Measurements from ENCODE around the gene ZNF202. TPM values are rescaled to one million over a fixed set of nuclear protein-coding genes. Genes with fewer than 3 reads are reported as not detected.

ZNF202 gene
- total and polyA plus RNA-seq, 2 of the 13 experiments (the other 11 are each of a cell fraction or from before 2014, with no cell fraction given) = 7.7 to 7.9 TPM

GRCh38 chr11:123755344-123755743, 13.9 kb upstream of the ZNF202 start:
- no peaks in the 10 kb centered on the region for H3K27me3 ChIP-seq (ENCODE audit: control insufficient read depth in 1 of 2, insufficient read depth in 2 of 2, low read length in 2 of 2)
- H4K20me1 ChIP-seq (ENCODE audit: insufficient read depth, low read length) = no peaks in the 10 kb centered on the region
- no peaks in the 10 kb centered on the region for H3K4me1 ChIP-seq (ENCODE audit: insufficient read depth, low read length)
- in situ Hi-C loops (cut with HindIII; ENCODE audit: extremely low pct_ligation_motif_present, low pct_unique_long_range_greater_than_20kb) (no loop called here), intact Hi-C loops (cut with micrococcal nuclease; ENCODE audit: unreplicated experiment) (no loop called here)
- ATAC-seq (no peak), DNase-seq (ENCODE audit: low spot score) (no peak), FAIRE-seq (no peak)
- no peak overlapping the region for H3K9ac ChIP-seq (ENCODE audit: insufficient read depth, low read depth, low read length)
- no peaks in the 10 kb centered on the region for H3K9me3 ChIP-seq (ENCODE audit: low read length)
- no peak overlapping the region for H3K4me2 ChIP-seq (ENCODE audit: low read depth, low read length)
- CTCF ChIA-PET (ENCODE audit: low intra/inter-chr PET ratio, low total read pairs) = no interaction called here
- BruUV-seq (replicated peaks) = no TSS peak
- TF ChIP-seq ZNF446 (CRISPR knock-in tag; IDR thresholded peaks at IDR 0.05) = no peak
- TF ChIP-seq ZBTB34 (CRISPR knock-in tag; IDR thresholded peaks at IDR 0.05) = no peak
- TF ChIP-seq HMGXB4 (CRISPR knock-in tag; IDR thresholded peaks at IDR 0.05; ENCODE audit: borderline replicate concordance in 1 of 2, low read depth in 1 of 2) = no peak
- no peak for TF ChIP-seq CCAR2 (optimal IDR thresholded peaks at IDR 0.05; ENCODE audit: low read depth, low read length)
- TF ChIP-seq ATRX (CRISPR knock-in tag; IDR thresholded peaks at IDR 0.05; ENCODE audit: borderline replicate concordance) = no peak
- TF ChIP-seq ONECUT2 (CRISPR knock-in tag; IDR thresholded peaks at IDR 0.05) = no peak
- TF ChIP-seq CREBL2 (CRISPR knock-in tag; IDR thresholded peaks at IDR 0.05; ENCODE audit: borderline replicate concordance) = no peak
- no peak for TF ChIP-seq ZNF33B (CRISPR knock-in tag; IDR thresholded peaks at IDR 0.05)
- no peak for TF ChIP-seq HINFP (CRISPR knock-in tag; IDR thresholded peaks at IDR 0.05; ENCODE audit: low read depth)
- no peak for TF ChIP-seq ZNF24 (IDR thresholded peaks at IDR 0.05)
- no peak for TF ChIP-seq ZNF383 (CRISPR knock-in tag; IDR thresholded peaks at IDR 0.05; ENCODE audit: borderline replicate concordance)
- TF ChIP-seq CCDC6 (CRISPR knock-in tag; IDR thresholded peaks at IDR 0.05) = no peak
- TF ChIP-seq ZNF782 (CRISPR knock-in tag; IDR thresholded peaks at IDR 0.05; ENCODE audit: borderline replicate concordance) = no peak
- TF ChIP-seq ZNF713 (CRISPR knock-in tag; IDR thresholded peaks at IDR 0.05) = no peak
- no peak for TF ChIP-seq PRDM15 (CRISPR knock-in tag; IDR thresholded peaks at IDR 0.05)
- TF ChIP-seq BHLHE40 (IDR thresholded peaks at IDR 0.05; ENCODE audit: low read length) = no peak
- no peak overlapping the region for H3K4me3 ChIP-seq (replicated peaks in 1 of 3; ENCODE audit: insufficient read depth in 1 of 3, low read depth in 2 of 3, low read length in 3 of 3)
- no peaks in the 10 kb centered on the region for H3K79me2 ChIP-seq (ENCODE audit: insufficient read depth, low read length)
- no peak overlapping the region for H3K27ac ChIP-seq (ENCODE audit: extremely low read length, insufficient read depth, low read length)
- no peaks in the 10 kb centered on the region for H3K36me3 ChIP-seq (replicated peaks in 1 of 2; ENCODE audit: control insufficient read depth in 1 of 2, insufficient read depth in 2 of 2, low read length in 2 of 2)
- POLR2A ChIA-PET = no interaction called here
- no peak overlapping the region for H2AFZ ChIP-seq (ENCODE audit: low read length)
